Measurements from ENCODE around the gene MRPL45.

Gene MRPL45

DNA sequence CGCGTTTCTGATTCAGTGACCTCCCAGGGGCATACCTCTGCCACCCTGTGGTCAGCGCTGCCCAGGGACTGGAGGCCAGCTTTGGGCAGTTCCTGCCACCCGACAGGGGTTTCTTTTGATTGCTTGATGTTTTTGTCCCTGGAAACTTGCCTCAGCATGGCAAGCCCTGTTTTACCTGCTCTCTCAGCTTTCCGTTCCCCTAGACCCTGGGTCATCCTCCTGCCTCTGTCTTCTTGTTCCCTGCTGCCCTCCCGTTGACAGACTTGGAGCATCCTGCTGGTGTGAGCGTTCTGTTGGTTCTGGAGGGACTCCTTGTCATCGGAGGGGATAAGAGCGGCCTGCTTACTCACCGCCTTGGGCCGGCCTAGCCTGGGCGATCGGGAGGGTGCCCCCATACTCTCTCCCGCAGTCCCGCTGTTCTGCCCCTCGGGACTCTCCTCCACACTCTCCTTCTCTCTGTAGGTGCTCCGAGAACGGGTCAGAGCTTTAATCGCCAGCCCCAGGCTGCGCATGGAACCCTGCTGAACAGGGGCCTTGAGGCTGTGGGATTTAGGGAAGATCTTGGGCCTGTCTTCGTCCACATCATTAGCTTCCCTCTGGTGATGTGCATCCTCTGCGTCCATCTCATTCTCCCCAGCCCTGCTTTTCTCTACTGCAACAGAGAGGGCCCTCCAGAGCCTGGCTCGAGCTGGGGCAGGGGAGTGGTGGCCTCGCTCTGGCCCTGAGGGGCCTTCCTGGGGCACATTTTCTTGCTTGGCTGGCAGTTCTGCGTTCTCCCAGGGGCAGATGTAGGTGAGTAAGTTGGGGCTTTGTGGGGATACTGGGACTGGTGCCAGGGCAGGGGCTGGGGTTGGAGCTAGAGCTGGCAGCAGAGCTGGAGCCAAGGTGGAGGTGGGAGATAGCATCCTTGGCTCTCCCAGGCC is 33.1 kb downstream of the MRPL45 start:
- TF ChIP-seq, protein P1, sequence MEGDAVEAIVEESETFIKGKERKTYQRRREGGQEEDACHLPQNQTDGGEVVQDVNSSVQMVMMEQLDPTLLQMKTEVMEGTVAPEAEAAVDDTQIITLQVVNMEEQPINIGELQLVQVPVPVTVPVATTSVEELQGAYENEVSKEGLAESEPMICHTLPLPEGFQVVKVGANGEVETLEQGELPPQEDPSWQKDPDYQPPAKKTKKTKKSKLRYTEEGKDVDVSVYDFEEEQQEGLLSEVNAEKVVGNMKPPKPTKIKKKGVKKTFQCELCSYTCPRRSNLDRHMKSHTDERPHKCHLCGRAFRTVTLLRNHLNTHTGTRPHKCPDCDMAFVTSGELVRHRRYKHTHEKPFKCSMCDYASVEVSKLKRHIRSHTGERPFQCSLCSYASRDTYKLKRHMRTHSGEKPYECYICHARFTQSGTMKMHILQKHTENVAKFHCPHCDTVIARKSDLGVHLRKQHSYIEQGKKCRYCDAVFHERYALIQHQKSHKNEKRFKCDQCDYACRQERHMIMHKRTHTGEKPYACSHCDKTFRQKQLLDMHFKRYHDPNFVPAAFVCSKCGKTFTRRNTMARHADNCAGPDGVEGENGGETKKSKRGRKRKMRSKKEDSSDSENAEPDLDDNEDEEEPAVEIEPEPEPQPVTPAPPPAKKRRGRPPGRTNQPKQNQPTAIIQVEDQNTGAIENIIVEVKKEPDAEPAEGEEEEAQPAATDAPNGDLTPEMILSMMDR (IDR thresholded peaks at IDR 0.05; ENCODE audit: control insufficient read depth, insufficient read depth, low read depth, low read length, missing control alignments) = no peak
- no peak overlapping the region for H3K4me3 ChIP-seq (ENCODE audit: control insufficient read depth, low read depth, low read length)
- no peak for DNase-seq (ENCODE audit: low read depth)

- TF ChIP-seq, protein P1 (IDR thresholded peaks at IDR 0.05; ENCODE audit: control insufficient read depth, insufficient read depth, low read depth, low read length, missing control alignments) = no peak
- H3K4me3 ChIP-seq (ENCODE audit: control insufficient read depth, low read depth, low read length) = no peak overlapping the region
- DNase-seq (ENCODE audit: low read depth) = no peak
Observed at GRCh38 chr17:38330941-38331411, 34.0 kb downstream of the MRPL45 start.

DNA sequence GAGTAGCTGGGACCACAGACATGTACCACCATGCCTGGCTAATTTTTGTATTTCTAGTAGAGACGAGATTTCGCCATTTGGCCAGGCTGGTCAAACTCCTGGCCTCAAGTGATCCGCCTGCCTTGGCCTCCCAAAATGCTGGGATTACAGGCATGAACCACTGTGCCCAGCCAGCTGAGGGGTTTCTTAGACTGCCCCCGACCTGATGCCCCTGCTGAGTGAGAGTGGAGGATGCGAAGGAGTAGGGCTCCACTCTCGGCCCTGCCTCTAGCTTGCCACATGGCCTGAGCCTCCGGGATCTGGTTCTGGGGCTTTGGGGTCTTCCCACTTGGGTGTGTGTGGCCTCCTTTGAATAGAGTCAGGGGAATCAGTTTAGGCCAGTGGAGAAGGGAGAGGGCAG is 35.8 kb downstream of the MRPL45 start:
- DNase-seq (ENCODE audit: low read depth) = no peak
- TF ChIP-seq, protein P1 (IDR thresholded peaks at IDR 0.05; ENCODE audit: control insufficient read depth, insufficient read depth, low read depth, low read length, missing control alignments) = no peak
- H3K4me3 ChIP-seq (ENCODE audit: control insufficient read depth, low read depth, low read length) = no peak overlapping the region

- no peak for DNase-seq (ENCODE audit: low read depth)
- TF ChIP-seq, protein P1 (IDR thresholded peaks at IDR 0.05; ENCODE audit: control insufficient read depth, insufficient read depth, low read depth, low read length, missing control alignments) = peak; percentile 70
- no peak overlapping the region for H3K4me3 ChIP-seq (ENCODE audit: control insufficient read depth, low read depth, low read length)
Observed at GRCh38 chr17:38333635-38334295, 36.8 kb downstream of the MRPL45 start.

DNA sequence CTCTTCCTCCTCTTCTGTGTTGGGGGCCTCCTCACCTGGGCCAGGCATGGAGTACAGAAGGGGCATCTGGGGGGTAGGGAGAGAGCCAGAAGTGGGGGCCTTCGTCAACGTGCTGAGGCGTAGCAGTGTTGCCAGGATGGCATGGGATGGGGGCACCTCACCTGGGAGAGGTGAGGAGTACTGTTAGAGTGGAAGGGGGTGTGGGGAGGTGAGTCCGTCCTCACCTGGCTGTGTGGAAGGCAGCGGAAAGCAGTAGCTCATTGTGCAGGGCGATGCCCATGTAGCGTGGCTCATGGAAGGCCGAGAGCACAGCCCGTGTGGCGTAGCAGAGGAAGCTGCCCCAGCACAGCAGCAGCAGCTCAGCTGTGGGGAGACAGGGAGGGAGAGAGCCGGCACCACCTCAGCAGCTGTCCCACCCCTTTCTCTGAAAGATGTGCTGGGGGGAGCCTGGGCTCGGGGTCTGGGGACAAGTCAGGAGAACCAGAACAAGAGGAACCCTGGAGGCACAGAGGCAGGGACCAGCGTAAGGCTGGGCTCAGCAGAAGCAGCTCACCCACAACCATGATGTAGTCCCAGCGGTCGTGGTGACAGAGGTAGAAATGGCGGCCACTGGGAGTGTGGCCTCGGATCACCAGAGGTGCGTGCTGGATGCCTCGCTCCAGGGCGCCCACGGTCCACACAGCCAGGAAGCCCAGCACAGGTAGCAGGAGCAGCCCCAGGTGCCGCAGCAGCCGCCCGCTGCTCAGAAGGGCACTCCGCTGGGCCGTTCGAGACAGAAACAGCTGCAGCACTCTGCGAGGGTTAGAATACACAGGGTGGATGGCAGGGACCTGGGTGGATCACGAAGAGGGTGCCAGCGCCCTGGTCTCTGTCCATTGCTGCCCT is 37.8 kb downstream of the MRPL45 start:
- no peak overlapping the region for H3K4me3 ChIP-seq (ENCODE audit: control insufficient read depth, low read depth, low read length)

More for the DNA sequence above, 37.8 kb downstream of the MRPL45 start:
- TF ChIP-seq, protein P1 (IDR thresholded peaks at IDR 0.05; ENCODE audit: control insufficient read depth, insufficient read depth, low read depth, low read length, missing control alignments) = no peak
- no peak for DNase-seq (ENCODE audit: low read depth)
